K562 (cell line): Measurements from ENCODE around the gene NTM.
"Not testable (repeated sequence)": the region's sequence is repeated elsewhere in the genome, so short reads cannot be mapped to it uniquely, and the experiment has no call there.

ENCODE experiments used
- CHD2 ChIP-seq: IDR thresholded peaks from 2 replicates; pipeline ENCODE4 v1.6.1; 2011; ENCODE audit warnings: low read depth, low read length
- CREB3 ChIP-seq: fragments of 450-650 bp; conservative IDR thresholded peaks from 2 replicates; pipeline ENCODE4 v1.6.1; 2016; ENCODE audit warnings: missing genetic modification characterization, low read depth, mild to moderate bottlenecking, missing compliant biosample characterization, moderate library complexity
- EP300 ChIP-seq: IDR thresholded peaks from 2 replicates; pipeline ENCODE4 v1.6.1; 2012; ENCODE audit warnings: low read length, improper control_type of control experiment
- FOS ChIP-seq: IDR thresholded peaks from 3 replicates; pipeline ENCODE4 v1.6.1; 2011; ENCODE audit not compliant: insufficient read length; ENCODE audit errors: extremely low read depth
- MAFK ChIP-seq: IDR thresholded peaks from 2 replicates; pipeline ENCODE4 v1.6.1; 2011; ENCODE audit warnings: low read length, improper control_type of control experiment
- POLR2AphosphoS5 ChIP-seq: IDR thresholded peaks from 2 replicates; pipeline ENCODE4 v1.6.1; 2011; ENCODE audit warnings: mild to moderate bottlenecking, low read depth, low read length, moderate library complexity; ENCODE audit not compliant: control insufficient read depth, insufficient read depth
- RAD21 ChIP-seq, 2 experiments: fragments of 250-450 bp in 1 of 2; fragments of 450-650 bp in 1 of 2; sonication (Bioruptor Pico) in 1 of 2; formaldehyde crosslinking in 1 of 2; IDR thresholded peaks in 1 of 2; conservative IDR thresholded peaks in 1 of 2; 2 replicates each; pipeline versions ENCODE4 v1.4.0 to v1.8.0; 2020 to 2022; ENCODE audit warnings: mild to moderate bottlenecking in 2 of 2, moderate library complexity in 1 of 2
- RBBP5 ChIP-seq: fragments of 200-600 bp; sonication (generic); IDR thresholded peaks from 2 replicates; pipeline ENCODE4 v1.6.1; 2012; ENCODE audit warnings: borderline replicate concordance, mild to moderate bottlenecking, low read length, control low read depth, inconsistent platforms; ENCODE audit not compliant: insufficient read depth, poor library complexity, severe bottlenecking
- SIN3A ChIP-seq, 2 experiments: fragments of 150-350 bp in 1 of 2; IDR thresholded peaks; 2 replicates each; pipeline ENCODE4 v1.6.1; 2011 to 2016; ENCODE audit warnings: borderline replicate concordance in 2 of 2, low read depth in 2 of 2, low read length in 2 of 2, mild to moderate bottlenecking in 2 of 2, moderate library complexity in 2 of 2; ENCODE audit not compliant: control insufficient read depth in 1 of 2
- TF ChIP-seq, protein P1 (sequence below): sonication (generic); formaldehyde crosslinking; IDR thresholded peaks from 2 replicates; pipeline ENCODE4 v1.9.0; 2022; ENCODE audit warnings: mild to moderate bottlenecking, missing genetic modification reagents

- not testable (repeated sequence) for TF ChIP-seq RAD21 (CRISPR knock-in tag; conservative IDR thresholded peaks at IDR 0.05 in 1 of 2, IDR thresholded peaks at IDR 0.05 in 1 of 2); RBBP5; EP300; POLR2AphosphoS5; MAFK; FOS; SIN3A (IDR thresholded peaks at IDR 0.05; ENCODE audit: borderline replicate concordance in 2 of 2, control insufficient read depth in 1 of 2, low read depth in 2 of 2, low read length in 2 of 2); CHD2; CREB3 (tag)
- TF ChIP-seq, protein P1, sequence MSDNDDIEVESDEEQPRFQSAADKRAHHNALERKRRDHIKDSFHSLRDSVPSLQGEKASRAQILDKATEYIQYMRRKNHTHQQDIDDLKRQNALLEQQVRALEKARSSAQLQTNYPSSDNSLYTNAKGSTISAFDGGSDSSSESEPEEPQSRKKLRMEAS (CRISPR knock-in tag) = not testable (repeated sequence)
Measured at GRCh38 chr11:131680448-131680847, 310.0 kb downstream of the NTM start.
